Fibroblast of lung (primary cell): Measurements from ENCODE around the gene DPP10. TPM values are rescaled to one million over a fixed set of nuclear protein-coding genes. Genes with fewer than 3 reads are reported as not detected.

Experiments
- DNase-seq, 2 donors: peaks; one replicate each; pipeline versions ENCODE4 v3.0.0 to v3.0.0-alpha.2; 2010; ENCODE audit warnings: low read depth in 2 of 2
- H2AFZ ChIP-seq: 2 replicates; pipeline ENCODE4 v1.5.1; 2012; ENCODE audit warnings: low read length, control low read depth, inconsistent platforms
- H3K27ac ChIP-seq: 2 replicates; pipeline ENCODE4 v1.5.1; 2011; ENCODE audit warnings: low read length, control low read depth; ENCODE audit not compliant: insufficient read depth
- H3K27me3 ChIP-seq: 2 replicates; pipeline ENCODE4 v1.5.1; 2011; ENCODE audit warnings: mild to moderate bottlenecking, low read length; ENCODE audit not compliant: control insufficient read depth, insufficient read depth
- H3K36me3 ChIP-seq: 2 replicates; pipeline ENCODE4 v1.5.1; 2011; ENCODE audit warnings: low read length; ENCODE audit not compliant: control insufficient read depth, insufficient read depth
- H3K4me1 ChIP-seq: 2 replicates; pipeline ENCODE4 v1.5.1; 2011; ENCODE audit warnings: low read length; ENCODE audit not compliant: control insufficient read depth, insufficient read depth; ENCODE audit errors: extremely low read depth
- H3K4me2 ChIP-seq: 2 replicates; pipeline ENCODE4 v1.5.1; 2011; ENCODE audit warnings: low read length, control low read depth; ENCODE audit not compliant: insufficient read depth; ENCODE audit errors: extremely low read depth
- H3K4me3 ChIP-seq, 4 experiments: fragments of 200-600 bp in 1 of 4; sonication (generic) in 1 of 4; replicated peaks in 1 of 4; 2 replicates each; pipeline ENCODE4 v1.5.1; 2011 to 2016; ENCODE audit warnings: low read length in 4 of 4, low read depth in 3 of 4, mild to moderate bottlenecking in 3 of 4, control low read depth in 2 of 4, inconsistent platforms in 1 of 4, mixed read lengths in 1 of 4; ENCODE audit not compliant: insufficient read depth in 1 of 4; ENCODE audit errors: control extremely low read depth in 1 of 4
- H3K79me2 ChIP-seq: 2 replicates; pipeline ENCODE4 v1.5.1; 2012; ENCODE audit warnings: mild to moderate bottlenecking, low read length, inconsistent platforms; ENCODE audit not compliant: control insufficient read depth, insufficient read depth
- H3K9ac ChIP-seq: 2 replicates; pipeline ENCODE4 v1.5.1; 2011; ENCODE audit warnings: mild to moderate bottlenecking, low read length, control low read depth; ENCODE audit not compliant: insufficient read depth
- H3K9me3 ChIP-seq: 2 replicates; pipeline ENCODE4 v1.5.1; 2012; ENCODE audit warnings: low read depth, low read length; ENCODE audit not compliant: control insufficient read depth, insufficient read depth
- H4K20me1 ChIP-seq: 2 replicates; pipeline ENCODE4 v1.5.1; 2011; ENCODE audit warnings: low read length; ENCODE audit not compliant: control insufficient read depth, insufficient read depth; ENCODE audit errors: extremely low read depth
- CTCF ChIP-seq, 2 donors: IDR thresholded peaks in 1 of 2; conservative IDR thresholded peaks in 1 of 2; 1 replicate in 1 of 2; 2 replicates in 1 of 2; pipeline ENCODE4 v1.5.1; 2011 to 2012; ENCODE audit warnings: low read length in 2 of 2, control low read depth in 1 of 2, inconsistent platforms in 1 of 2, low read depth in 1 of 2, mild to moderate bottlenecking in 1 of 2
- EZH2 ChIP-seq: IDR thresholded peaks from 2 replicates; pipeline ENCODE4 v1.5.1; 2012; ENCODE audit warnings: low read length, control low read depth, mild to moderate bottlenecking; ENCODE audit errors: missing control alignments
- polyA plus RNA-seq, 2 donors: library from polyadenylated mRNA; depleted of rRNA in 1 of 2; stranded (reverse) in 1 of 2; unstranded in 1 of 2; fragments of >200 nt; gene quantifications; 2 replicates each; pipeline ENCODE4 v1.2.1, GENCODE V29; 2011 to 2012; ENCODE audit warnings: missing spikeins in 1 of 2
- total RNA-seq: library from RNA; depleted of rRNA; stranded (reverse); fragments of >200 nt; gene quantifications from 2 replicates; pipeline ENCODE4 v1.2.1, GENCODE V29; 2014

Gene DPP10
- total and polyA plus RNA-seq, 2 donors (not counting 1 experiment from before 2014, with no cell fraction given), result not detected

- H3K27ac ChIP-seq, result no peak overlapping the region
- H3K36me3 ChIP-seq, result no peaks in the 10 kb centered on the region
- H3K27me3 ChIP-seq, result no peaks in the 10 kb centered on the region
- no peaks in the 10 kb centered on the region for H3K9me3 ChIP-seq
- no peak overlapping the region for H3K4me3 ChIP-seq
- no peaks in the 10 kb centered on the region for H3K4me1 ChIP-seq
- H4K20me1 ChIP-seq, result no peaks in the 10 kb centered on the region
- DNase-seq, result no peak
- no peak for TF ChIP-seq EZH2
- TF ChIP-seq CTCF (conservative IDR thresholded peaks at IDR 0.05 in 1 of 2, IDR thresholded peaks at IDR 0.05 in 1 of 2; ENCODE audit: low read depth in 1 of 2, low read length in 2 of 2), result no peak
- no peak overlapping the region for H2AFZ ChIP-seq
- H3K79me2 ChIP-seq, result no peaks in the 10 kb centered on the region
- no peak overlapping the region for H3K9ac ChIP-seq
- no peak overlapping the region for H3K4me2 ChIP-seq
Measured at GRCh38 chr2:114786901-114787300, 344.5 kb downstream of the DPP10 start.

- no peaks in the 10 kb centered on the region for H3K27me3 ChIP-seq
- H3K4me1 ChIP-seq, result no peaks in the 10 kb centered on the region
- H3K4me3 ChIP-seq, result no peak overlapping the region
- no peak for TF ChIP-seq CTCF (conservative IDR thresholded peaks at IDR 0.05 in 1 of 2, IDR thresholded peaks at IDR 0.05 in 1 of 2; ENCODE audit: low read depth in 1 of 2, low read length in 2 of 2)
- no peak for TF ChIP-seq EZH2
- H4K20me1 ChIP-seq, result no peaks in the 10 kb centered on the region
- no peak overlapping the region for H3K27ac ChIP-seq
- H3K9me3 ChIP-seq, result no peaks in the 10 kb centered on the region
- H2AFZ ChIP-seq, result no peak overlapping the region
- H3K9ac ChIP-seq, result no peak overlapping the region
- H3K4me2 ChIP-seq, result no peak overlapping the region
- H3K36me3 ChIP-seq, result no peaks in the 10 kb centered on the region
- H3K79me2 ChIP-seq, result no peaks in the 10 kb centered on the region
- DNase-seq, result no peak
Measured at GRCh38 chr2:114787486-114787885, 345.0 kb downstream of the DPP10 start.

- Histone ChIP-seq H3K27me3 (no peaks in the 10 kb centered on the region), H3K4me1 (no peaks in the 10 kb centered on the region)
- DNase-seq, result peak in 1 of 2 donors; percentile 0
Measured at GRCh38 chr2:114789989-114790388, 347.5 kb downstream of the DPP10 start.

More at GRCh38 chr2:114789989-114790388, 347.5 kb downstream of the DPP10 start:
- no peak overlapping the region for H3K4me3 ChIP-seq
- no peak overlapping the region for H3K27ac ChIP-seq
- H3K36me3 ChIP-seq, result no peaks in the 10 kb centered on the region
- TF ChIP-seq CTCF (conservative IDR thresholded peaks at IDR 0.05 in 1 of 2, IDR thresholded peaks at IDR 0.05 in 1 of 2; ENCODE audit: low read depth in 1 of 2, low read length in 2 of 2) (no peak), EZH2 (no peak)
- no peaks in the 10 kb centered on the region for H4K20me1 ChIP-seq
- no peak overlapping the region for H2AFZ ChIP-seq
- no peaks in the 10 kb centered on the region for H3K9me3 ChIP-seq
- no peaks in the 10 kb centered on the region for H3K79me2 ChIP-seq
- no peak overlapping the region for H3K4me2 ChIP-seq
- H3K9ac ChIP-seq, result no peak overlapping the region
